ENCODE results near the gene EPHA2.
"Not testable (repeated sequence)": the region's sequence is repeated elsewhere in the genome, so short reads cannot be mapped to it uniquely, and the experiment has no call there.

EPHA2 gene

DNA sequence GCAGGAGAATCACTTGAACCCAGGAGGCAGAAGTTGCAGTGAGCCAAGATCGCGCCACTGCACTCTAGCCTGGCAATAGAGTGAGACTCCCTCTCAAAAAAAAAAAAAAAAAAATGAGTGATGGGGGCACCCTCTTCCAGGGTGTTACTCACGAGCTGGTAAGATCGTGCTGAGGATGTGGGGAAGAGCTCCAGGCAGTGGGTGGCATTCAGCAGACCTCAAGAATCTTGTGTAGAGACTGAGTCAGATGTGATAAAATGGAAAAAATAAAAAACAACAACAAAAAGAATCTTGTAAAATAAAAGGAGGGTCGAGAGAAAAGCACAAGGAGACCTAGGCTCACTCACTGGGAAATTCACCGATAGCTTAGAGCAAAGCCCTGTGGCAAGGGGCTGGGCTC, 38.5 kb downstream of the EPHA2 start:
- DNase-seq, result no peak

DNA sequence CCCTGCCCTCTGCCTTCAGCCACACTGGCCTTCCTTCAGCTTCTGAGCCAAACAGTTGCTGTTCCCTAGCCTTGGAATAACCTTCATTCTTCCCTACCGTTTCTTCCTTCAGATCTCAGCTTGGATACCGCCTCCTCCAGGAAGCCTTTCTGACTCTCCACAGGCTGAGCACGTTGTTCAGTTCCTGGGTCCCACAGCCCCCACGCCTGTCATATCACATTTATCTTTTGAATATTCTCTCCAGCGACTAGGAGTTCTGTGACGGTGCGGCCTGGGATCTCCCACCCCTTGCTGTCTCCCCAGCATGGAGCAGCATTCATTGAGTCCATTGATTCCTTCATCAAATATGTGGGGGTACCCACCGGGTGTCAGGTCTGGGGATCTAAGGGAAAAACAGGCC, 39.2 kb downstream of the EPHA2 start:
- no peak for DNase-seq

DNA sequence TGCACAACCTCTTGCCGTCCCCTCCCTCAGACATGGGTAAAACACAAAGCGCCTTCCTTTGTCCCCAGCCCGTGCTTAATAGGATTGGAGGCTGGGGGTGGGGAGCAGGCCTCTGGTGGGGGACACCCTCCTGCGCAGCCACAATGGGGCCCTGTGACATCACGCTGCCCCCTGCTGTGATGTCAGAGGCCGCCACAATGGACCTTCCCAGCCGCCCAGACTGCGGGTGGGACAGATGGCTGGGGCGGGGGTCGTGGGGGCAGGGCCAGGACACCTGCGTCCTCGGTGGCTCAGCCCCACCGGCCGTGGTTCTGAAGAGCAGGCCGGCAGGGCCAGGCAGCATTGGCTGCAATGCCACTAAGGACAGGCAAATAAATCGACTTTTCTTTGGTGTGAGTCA, 39.9 kb downstream of the EPHA2 start:
- no peak for DNase-seq

GRCh38 chr1:16115468-16115983, 40.3 kb downstream of the EPHA2 start:
- DNase-seq, result no peak

- DNase-seq, result no peak
These were observed 41.1 kb downstream of the EPHA2 start for GRCh38 chr1:16114527-16115467.

GRCh38 chr1:16112596-16113555, 43.0 kb downstream of the EPHA2 start:
- no peak for DNase-seq

DNA sequence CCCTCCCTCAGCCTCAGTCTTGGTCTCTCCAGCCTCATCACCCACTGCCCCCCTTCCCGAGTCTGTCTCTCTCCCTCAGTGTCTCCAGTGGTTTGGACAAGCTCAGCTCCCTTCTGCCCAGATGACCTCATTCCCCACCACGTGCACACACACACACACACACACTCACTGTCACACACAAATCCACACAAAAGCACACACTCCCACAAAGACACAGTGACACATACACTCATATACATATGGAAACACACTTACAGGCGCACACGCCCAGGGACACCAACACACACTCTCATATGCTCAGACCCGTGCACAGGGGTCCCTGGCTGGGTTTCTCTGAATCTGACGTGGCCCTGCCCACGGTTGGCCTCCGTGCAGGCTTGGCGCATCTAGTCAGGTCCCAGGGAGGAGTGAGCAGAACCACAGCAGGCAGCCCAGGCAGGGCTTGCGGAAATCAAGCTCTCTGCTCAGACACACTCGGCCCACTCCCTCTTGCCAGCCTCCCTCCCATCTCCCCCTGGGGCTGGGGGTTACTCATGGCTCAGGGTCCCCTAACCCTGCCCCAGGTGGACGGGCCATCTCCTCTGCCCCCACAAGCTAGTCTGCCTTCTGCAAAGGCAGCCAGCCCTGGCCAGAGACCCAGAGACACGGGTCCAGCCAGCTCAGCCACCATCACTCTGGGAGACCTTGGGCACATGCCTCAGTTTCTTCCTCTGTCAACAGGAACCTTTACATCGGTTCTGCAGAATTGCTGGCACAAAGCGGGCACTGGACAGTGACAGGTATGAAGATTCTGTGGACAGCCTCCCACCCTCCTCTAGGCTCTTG, 43.9 kb downstream of the EPHA2 start:
- DNase-seq, result no peak

DNA sequence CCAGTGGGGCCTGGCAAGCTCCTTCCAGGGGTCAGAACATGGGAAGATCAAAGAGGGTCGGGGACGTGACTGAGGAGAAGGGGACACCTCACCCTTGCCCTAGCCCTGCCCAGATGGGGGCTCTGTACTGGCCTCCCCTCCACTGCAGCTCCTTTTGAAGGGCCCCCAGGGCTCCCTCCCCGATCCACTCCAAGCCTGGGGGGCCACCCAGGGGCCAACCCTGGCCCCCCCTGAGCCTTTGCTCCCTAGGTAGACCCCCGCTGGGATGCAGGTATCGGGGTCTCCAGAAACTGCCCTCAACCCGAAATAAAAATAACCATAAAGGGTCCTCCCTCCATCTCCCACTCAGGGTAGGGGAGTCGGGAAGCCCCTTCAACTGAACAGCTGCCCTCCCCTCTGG, 45.0 kb downstream of the EPHA2 start:
- no peak for DNase-seq

DNA sequence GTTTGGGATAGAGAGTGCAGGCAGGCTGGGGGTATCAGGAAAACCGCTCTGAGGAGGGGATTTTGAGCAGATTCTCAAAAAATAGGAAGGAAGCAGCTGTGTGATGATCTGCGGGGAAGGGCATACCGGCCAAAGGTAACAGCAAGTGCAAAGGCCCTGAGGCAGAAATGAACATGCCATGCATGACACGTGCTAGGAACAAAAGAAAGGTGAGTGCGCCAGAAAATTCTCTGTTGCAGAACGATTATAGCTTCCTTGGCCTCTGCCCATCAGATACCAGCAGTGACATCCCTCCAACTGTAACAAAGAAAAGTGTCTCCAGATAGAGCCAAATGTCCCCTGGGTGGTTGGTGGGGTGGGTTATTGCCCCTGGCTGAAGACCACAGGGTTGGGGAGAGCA, 45.4 kb downstream of the EPHA2 start:
- no peak for DNase-seq

DNA sequence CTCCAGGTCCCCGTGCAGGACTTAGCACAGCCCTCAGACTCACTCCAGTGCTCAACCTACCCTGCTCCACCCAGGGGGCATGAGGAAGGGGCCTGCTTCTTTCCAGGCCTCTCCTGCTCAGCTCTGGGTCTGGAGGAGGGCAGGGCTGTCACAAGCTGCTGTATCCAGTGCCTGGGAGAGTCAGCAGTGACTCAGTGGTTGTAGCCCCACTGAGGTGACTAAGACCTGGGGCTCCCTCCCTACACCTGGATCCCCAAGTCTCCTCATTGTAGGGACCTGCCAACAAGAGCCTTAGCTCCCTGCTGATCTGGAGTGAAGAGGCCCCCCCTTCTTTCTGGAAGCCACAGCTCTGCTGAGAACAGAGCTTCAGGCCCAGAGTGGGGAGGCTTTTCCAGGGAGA, 46.3 kb downstream of the EPHA2 start:
- DNase-seq, result no peak

GRCh38 chr1:16107039-16107438, 48.8 kb downstream of the EPHA2 start:
- DNase-seq, result not testable (repeated sequence)

- no peak for DNase-seq
These were observed 54.2 kb downstream of the EPHA2 start for GRCh38 chr1:16101623-16102022.

DNA sequence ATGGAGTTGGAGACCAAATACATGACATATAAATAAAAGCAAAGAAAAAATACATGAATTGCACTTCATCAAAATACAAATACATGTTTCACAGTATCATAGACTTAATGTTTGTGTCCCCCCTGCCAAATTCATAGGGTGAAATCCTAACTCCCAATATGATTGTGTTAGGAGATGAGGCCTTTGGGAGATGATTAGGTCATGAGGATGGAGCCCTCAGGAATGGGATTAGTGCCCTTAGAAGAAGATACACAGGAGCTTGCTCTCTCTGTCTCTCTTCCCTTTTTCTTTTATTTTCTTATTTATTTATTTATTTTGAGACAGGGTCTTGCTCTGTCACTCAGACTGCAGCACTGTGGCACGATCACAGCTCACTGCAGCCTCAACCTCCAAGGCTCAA, 56.5 kb downstream of the EPHA2 start:
- no peak for DNase-seq

DNA sequence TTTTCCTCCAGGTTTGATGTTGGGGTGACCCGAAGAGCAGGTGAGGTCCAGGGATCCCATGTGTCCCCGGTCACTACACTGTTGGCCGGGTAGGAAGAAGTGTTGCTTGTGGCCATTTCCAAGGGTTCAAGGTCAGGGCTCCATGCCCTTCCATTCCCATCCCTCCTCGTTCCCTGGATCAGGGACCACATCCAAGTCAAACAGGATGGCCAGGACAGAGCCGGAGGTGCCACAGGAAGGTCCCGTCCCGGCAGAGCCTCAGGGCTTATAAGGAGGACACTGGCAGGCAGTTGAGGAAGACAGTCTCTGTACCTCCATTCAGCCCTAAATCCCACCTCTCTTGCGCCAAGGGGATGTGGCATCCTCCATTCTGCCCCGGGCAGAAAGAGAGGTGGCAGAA, 60.4 kb downstream of the EPHA2 start:
- DNase-seq, result no peak

DNA sequence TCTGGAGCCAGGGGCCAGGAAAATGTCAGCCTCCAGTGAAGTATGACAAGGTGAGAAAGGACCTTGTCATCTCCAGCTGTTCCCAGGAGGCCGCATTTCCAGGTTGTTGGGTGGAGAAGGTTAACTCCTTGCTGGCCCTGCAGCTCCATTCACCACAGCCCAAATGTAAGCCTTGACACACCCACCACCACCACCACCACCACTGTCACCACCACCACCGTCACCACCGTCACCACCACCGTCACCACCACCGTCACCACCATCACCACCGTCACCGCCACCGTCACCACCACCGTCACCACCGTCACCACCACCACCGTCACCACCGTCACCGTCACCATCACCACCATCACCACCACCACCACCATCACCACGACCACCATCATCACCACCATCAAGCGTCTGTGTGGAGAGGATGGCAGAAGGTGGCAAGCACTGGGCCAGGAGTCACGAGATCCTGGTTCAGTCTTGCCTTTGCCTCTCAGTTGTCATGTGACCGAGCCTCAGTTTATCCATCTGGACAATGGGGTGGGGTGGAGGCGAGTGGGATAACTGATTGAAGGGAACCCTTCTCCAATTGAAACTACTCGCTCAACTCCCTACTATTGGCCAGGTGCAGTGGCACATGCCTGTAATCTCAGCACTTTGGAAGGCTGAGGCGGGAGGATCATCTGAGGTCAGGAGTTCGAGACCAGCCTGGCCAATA, 61.3 kb downstream of the EPHA2 start:
- DNase-seq, result no peak

DNA sequence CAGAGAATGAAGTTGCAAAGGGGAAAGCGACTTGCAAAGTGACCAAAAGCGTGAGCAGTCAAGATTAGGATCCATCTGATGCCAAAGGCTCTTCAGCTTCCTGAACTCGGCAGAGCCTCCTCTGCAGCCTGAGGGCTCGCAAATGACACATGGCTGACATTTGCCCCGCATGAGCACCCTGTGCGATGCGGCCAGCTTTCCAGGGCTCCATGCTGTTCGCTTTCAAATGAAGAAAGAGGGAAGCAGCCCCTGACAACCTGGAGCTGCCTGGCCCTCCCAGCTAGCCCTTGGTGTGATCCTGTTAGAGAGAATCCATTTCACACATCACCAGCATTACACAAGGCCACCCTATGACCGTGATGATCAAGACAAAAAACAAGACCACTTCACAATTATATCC, 62.3 kb downstream of the EPHA2 start:
- DNase-seq, result no peak

DNA sequence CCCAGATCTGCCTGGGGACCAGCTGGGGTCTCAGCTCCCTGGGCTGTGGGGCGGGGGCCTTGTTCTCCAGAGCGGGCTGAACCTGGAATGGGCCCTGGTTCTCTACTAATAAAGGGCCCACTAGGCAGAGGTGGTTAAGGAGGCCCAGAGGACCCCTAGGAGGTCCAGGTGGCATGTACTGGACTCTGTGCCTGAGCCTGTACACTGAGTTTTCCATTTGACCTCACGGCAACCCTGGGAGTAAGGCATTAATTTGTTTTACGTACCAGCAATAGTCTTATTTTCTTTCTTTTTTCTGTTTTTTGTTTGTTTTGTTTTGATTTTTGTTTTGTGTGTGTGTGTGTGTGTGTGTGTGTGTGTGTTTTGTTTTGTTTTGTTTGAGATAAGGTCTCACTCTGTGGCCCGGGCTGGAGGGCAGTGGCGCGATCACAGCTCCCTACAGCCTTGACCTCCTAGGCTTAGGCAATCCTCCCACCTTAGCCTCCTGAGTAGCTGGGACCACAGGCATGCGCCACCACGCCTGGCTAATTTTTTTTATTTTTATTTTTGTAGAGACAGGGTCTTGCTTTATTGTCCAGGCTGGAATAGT, 62.9 kb downstream of the EPHA2 start:
- DNase-seq, result no peak

DNA sequence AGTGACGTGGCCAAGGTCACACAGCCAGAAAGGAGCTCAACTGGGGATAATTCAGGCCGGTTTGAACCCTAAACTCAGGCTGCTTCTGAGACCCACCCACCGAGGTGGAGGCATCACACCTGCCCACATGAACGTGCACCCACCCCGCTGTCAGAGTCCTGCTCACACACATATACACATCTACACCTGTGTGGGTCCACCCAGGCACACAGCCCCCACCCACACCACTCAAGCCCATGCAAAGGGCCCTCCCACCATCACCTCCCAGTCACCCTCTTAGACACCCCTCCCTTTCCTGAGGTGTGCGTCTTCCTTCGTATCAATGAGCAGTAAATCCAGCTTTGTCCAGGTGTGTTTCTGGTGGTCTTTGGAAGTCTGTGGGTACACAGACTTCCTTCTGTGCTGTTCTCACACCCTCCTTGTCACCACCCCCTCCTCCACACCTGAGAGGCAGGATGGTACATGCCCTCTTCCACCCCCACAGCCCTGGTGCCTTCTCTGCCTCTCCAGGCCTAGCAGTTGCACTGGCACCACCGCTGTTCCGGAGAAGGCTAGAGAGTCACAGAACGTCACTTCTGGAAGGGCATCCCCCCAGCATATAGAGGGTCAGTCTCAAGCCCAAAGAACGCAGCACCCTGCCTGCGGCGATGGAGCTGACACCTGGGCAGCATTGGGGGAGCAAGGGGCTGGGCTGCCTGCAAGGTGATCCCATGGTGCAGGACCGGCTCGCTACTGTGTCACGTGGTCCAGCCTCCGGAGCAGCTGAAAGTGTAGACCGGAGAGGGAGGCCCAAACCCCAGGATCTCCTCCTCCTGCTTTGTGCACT, 63.6 kb downstream of the EPHA2 start:
- DNase-seq, result no peak

GRCh38 chr1:16091296-16091695, 64.6 kb downstream of the EPHA2 start:
- no peak for DNase-seq

- no peak for DNase-seq
These were observed 65.6 kb downstream of the EPHA2 start for GRCh38 chr1:16090076-16090826.
